ENCODE measurements around the gene FREM1.
A peak's percentile ranks its signal among the peaks of the same experiment; 100 is the strongest.

Gene FREM1

DNA sequence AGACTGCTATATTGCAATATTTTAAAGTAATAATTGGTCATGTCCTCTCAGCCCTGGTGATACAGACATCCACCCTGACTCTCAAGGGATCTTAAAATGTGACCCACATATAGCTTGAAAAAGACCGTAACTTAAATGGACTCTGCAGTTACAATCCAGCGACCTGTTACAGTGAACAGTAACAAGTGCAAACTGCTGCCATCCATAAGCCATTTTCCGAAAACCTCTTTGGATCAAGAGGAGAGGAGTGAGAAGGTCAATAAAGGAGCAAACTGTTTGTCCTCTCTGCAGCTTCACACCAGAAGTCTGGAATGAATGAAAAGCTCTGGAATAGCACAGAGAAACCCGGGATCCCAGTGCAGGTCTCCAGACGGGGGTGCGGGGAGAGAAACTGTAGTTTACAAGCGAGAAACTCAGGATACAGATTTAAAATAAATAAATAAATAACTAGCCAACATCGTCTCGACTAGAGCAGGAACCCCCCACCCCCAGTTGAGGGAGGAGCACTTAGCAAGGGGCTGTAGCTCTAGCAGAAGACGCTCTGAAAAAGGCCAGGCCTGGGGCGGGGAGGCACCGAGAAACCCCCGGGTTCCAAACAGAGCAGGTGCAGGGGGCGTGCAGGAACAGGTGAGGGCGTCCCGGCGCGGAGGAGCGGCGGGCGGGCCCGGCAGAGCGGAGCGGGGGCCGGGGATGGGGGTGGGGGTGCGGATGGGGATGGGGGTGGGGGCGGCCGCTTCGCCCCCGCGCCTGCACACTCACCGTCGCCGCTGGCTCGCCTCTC, 217.6 kb downstream of the FREM1 start:
- TF ChIP-seq, protein P1, sequence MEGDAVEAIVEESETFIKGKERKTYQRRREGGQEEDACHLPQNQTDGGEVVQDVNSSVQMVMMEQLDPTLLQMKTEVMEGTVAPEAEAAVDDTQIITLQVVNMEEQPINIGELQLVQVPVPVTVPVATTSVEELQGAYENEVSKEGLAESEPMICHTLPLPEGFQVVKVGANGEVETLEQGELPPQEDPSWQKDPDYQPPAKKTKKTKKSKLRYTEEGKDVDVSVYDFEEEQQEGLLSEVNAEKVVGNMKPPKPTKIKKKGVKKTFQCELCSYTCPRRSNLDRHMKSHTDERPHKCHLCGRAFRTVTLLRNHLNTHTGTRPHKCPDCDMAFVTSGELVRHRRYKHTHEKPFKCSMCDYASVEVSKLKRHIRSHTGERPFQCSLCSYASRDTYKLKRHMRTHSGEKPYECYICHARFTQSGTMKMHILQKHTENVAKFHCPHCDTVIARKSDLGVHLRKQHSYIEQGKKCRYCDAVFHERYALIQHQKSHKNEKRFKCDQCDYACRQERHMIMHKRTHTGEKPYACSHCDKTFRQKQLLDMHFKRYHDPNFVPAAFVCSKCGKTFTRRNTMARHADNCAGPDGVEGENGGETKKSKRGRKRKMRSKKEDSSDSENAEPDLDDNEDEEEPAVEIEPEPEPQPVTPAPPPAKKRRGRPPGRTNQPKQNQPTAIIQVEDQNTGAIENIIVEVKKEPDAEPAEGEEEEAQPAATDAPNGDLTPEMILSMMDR (IDR thresholded peaks at IDR 0.05) = no peak
- Mint-ChIP-seq H3K4me1 (peaks cover 34% of the 10 kb centered on the region), H3K27me3 (ENCODE audit: low read depth, poor library complexity) (peaks cover 34% of the 10 kb centered on the region), H3K36me3 (ENCODE audit: low read depth) (peaks cover 23% of the 10 kb centered on the region), H3K27ac (no peak overlapping the region), H3K4me3 (peak overlapping the region; percentile 97), H3K9me3 (no peaks in the 10 kb centered on the region)
- no peak for DNase-seq

DNA sequence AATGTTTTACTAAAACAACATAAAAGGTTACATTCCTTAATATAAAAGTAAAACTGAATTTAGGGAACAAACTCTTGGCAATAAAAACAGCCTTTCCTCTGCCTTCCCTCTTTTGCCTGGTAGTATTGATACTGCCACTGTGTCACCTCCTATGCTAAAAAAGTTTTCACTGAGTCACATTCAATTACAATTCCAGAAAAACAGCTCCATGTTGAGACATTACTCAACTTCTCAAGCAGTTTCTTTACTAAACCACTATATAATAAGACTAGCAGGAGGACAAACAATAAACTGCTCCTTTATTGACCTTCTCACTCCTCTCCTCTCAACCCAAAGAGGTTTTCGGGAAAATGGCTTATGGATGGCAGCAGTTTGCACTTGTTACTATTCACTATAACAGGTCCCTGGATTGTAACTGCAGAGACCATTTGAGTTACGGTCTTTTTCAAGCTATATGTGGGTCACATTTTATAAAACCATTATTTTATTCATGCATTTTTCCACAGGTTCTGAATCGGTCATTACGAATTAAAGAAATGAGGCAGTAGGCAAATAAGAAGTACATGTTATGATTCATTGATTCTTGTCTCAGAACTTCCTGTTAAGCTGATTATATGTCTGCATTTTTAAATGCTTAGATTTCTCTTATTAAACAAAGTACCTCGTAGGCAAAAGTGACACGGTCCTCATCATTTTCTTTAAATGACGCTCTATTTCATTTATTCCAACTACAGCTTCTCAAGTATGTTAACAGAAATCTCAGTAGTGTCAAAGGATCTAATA, 219.1 kb downstream of the FREM1 start:
- H3K27me3 Mint-ChIP-seq (ENCODE audit: low read depth, poor library complexity) = peaks cover 22% of the 10 kb centered on the region

DNA sequence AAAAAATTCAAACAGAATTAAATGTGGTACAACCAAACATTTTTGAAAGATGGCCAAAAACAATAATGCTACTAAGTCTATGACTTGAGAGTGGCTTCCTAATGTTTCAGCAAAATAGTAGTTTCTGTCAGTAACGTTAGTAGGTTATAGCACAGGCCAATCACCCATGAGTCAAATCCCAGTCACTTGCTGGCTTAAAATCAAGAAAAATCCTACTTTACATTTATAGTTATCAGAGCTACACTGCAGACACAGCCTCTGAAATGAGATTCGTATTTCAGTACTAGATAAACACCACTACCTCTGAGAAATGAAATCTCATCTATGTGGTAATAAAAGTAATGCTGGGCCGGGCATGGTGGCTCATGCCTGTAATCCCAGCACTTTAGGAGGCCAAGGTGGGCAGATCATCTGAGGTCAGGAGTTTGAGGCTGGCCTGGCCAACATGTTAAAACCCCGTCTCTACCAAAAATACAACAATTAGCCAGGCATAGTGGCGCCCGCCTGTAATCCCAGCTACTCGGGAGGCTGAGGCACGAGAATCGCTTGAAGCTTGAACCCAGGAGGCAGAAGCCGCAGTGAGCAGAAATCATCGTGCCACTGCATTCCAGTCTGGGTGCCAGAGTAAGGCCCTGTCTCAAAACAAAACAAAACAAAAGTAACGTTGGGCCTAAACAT, 223.0 kb downstream of the FREM1 start:
- Mint-ChIP-seq H3K27me3 (ENCODE audit: low read depth, poor library complexity) (no peaks in the 10 kb centered on the region), H3K4me1 (peaks cover 17% of the 10 kb centered on the region), H3K9me3 (peaks cover 9% of the 10 kb centered on the region), H3K27ac (no peak overlapping the region), H3K4me3 (no peak overlapping the region), H3K36me3 (ENCODE audit: low read depth) (peaks cover 61% of the 10 kb centered on the region)
- DNase-seq = no peak
- TF ChIP-seq, protein P1 (IDR thresholded peaks at IDR 0.05) = no peak

More for the DNA sequence above, 219.1 kb downstream of the FREM1 start:
- Mint-ChIP-seq H3K27ac (no peak overlapping the region), H3K4me3 (peak overlapping the region; percentile 19), H3K9me3 (peaks cover 1% of the 10 kb centered on the region), H3K4me1 (peaks cover 34% of the 10 kb centered on the region), H3K36me3 (ENCODE audit: low read depth) (peaks cover 38% of the 10 kb centered on the region)
- TF ChIP-seq, protein P1 (IDR thresholded peaks at IDR 0.05) = no peak
- DNase-seq = no peak

DNA sequence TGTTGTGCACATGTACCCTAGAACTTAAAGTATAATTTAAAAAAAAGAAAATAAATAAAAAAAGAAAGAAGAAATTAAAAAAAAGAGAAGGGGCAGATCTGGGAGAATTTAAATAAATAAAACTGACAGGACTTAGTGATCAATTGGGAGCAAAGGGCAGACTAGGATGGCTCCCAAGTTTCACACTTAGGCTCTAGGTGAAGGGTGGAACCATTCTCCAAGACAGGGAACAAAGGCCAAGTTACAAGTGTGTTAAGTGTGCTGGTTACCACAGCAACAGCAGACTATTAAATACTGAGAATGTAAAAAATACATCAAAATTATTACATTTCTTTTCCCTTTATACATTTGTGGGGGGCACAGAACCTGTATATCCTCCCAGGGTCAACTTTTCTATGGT, 224.1 kb downstream of the FREM1 start:
- TF ChIP-seq, protein P1 (IDR thresholded peaks at IDR 0.05) = no peak
- Mint-ChIP-seq H3K9me3 (peaks cover 9% of the 10 kb centered on the region), H3K4me1 (peaks cover 7% of the 10 kb centered on the region), H3K27ac (no peak overlapping the region), H3K27me3 (ENCODE audit: low read depth, poor library complexity) (no peaks in the 10 kb centered on the region), H3K4me3 (no peak overlapping the region), H3K36me3 (ENCODE audit: low read depth) (peaks cover 71% of the 10 kb centered on the region)
- no peak for DNase-seq
